ENCODE results near the gene MEG3.

DNA sequence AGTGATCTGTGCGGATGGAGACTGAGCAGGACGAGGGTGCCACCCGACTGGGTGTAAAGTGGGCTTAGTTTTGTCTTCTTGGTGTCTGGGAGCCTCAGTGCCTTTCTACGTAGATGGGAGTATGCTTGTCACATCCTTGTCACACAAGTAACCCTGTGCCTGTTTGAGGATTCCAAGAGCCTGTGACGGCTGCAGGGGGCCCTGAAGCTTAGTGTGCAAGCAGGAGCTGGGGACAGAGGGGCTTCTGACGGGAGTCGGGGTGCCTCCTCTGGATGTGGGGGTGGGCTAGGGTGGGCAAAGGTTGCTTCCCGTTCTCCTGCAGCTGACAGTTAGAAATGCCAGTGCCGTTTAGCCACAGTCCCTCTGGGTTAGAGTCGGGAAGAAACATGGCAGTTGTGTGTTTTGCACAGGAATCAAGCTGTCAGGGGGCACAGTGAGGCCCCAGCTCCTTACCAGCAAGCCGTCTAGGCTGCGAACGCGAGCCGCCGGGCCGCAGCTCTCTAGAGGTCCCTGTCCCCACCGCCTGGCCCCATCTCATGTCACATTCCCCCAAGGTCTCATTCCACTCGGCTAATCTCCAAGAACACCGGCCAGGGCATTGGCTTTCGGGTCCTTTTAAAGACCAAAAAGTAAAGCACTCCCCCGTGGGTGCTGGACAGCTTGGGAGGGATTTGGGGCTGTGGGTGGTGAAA, 70.6 kb downstream of the MEG3 start:
- TF ChIP-seq, protein P1, sequence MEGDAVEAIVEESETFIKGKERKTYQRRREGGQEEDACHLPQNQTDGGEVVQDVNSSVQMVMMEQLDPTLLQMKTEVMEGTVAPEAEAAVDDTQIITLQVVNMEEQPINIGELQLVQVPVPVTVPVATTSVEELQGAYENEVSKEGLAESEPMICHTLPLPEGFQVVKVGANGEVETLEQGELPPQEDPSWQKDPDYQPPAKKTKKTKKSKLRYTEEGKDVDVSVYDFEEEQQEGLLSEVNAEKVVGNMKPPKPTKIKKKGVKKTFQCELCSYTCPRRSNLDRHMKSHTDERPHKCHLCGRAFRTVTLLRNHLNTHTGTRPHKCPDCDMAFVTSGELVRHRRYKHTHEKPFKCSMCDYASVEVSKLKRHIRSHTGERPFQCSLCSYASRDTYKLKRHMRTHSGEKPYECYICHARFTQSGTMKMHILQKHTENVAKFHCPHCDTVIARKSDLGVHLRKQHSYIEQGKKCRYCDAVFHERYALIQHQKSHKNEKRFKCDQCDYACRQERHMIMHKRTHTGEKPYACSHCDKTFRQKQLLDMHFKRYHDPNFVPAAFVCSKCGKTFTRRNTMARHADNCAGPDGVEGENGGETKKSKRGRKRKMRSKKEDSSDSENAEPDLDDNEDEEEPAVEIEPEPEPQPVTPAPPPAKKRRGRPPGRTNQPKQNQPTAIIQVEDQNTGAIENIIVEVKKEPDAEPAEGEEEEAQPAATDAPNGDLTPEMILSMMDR (IDR thresholded peaks at IDR 0.05): no peak
- no peak for TF ChIP-seq POLR2A (IDR thresholded peaks at IDR 0.05)

Data from thyroid gland (tissue), 4 donors.